DMS 273 treated with DMSO at 0.1 percent for 48 hours (cell line): ENCODE results near the gene ATP2B3.
A peak's percentile ranks its signal among the peaks of the same experiment; 100 is the strongest.

Experiments used
- DNase-seq: peaks from one replicate; lab custom pipeline; 2025; lab: John Stamatoyannopoulos, UW

ATP2B3 gene

GRCh38 chrX:153571534-153571908, 54.1 kb downstream of the ATP2B3 start:
- peak; percentile 62 for DNase-seq

- no peak for DNase-seq
Measured at GRCh38 chrX:153572601-153573000, 55.2 kb downstream of the ATP2B3 start.

- no peak for DNase-seq
Measured at GRCh38 chrX:153573984-153574383, 56.5 kb downstream of the ATP2B3 start.

- DNase-seq: no peak
Measured at GRCh38 chrX:153576239-153576870, 58.9 kb downstream of the ATP2B3 start.

GRCh38 chrX:153576961-153577360, 59.5 kb downstream of the ATP2B3 start:
- no peak for DNase-seq

GRCh38 chrX:153578200-153578835, 60.9 kb downstream of the ATP2B3 start:
- DNase-seq: no peak

GRCh38 chrX:153578889-153579288, 61.4 kb downstream of the ATP2B3 start:
- DNase-seq: no peak

- no peak for DNase-seq
Measured at GRCh38 chrX:153580700-153581386, 63.4 kb downstream of the ATP2B3 start.

- DNase-seq: peak; percentile 56
Measured at GRCh38 chrX:153582896-153583295, 65.5 kb downstream of the ATP2B3 start.

GRCh38 chrX:153583433-153583832, 66.0 kb downstream of the ATP2B3 start:
- no peak for DNase-seq

- no peak for DNase-seq
Measured at GRCh38 chrX:153585827-153586226, 68.4 kb downstream of the ATP2B3 start.

- DNase-seq: no peak
Measured at GRCh38 chrX:153587342-153587741, 69.9 kb downstream of the ATP2B3 start.

GRCh38 chrX:153588021-153588781, 70.8 kb downstream of the ATP2B3 start:
- DNase-seq: no peak

GRCh38 chrX:153588782-153589446, 71.5 kb downstream of the ATP2B3 start:
- DNase-seq: no peak

- DNase-seq: no peak
Measured at GRCh38 chrX:153590961-153591956, 73.8 kb downstream of the ATP2B3 start.

- DNase-seq: no peak
Measured at GRCh38 chrX:153592091-153592833, 74.8 kb downstream of the ATP2B3 start.

- DNase-seq: peak; percentile 86
Measured at GRCh38 chrX:153592966-153593688, 75.7 kb downstream of the ATP2B3 start.

- DNase-seq: no peak
Measured at GRCh38 chrX:153593811-153594500, 76.5 kb downstream of the ATP2B3 start.

- no peak for DNase-seq
Measured at GRCh38 chrX:153595387-153595786, 77.9 kb downstream of the ATP2B3 start.
